RPMI7951 (cell line): ENCODE measurements around the gene RALGDS. TPM values are rescaled to one million over a fixed set of nuclear protein-coding genes. Genes with fewer than 3 reads are reported as not detected.

Experiments
- DNase-seq: peaks from one replicate; pipeline ENCODE4 v3.0.0-alpha.2; 2012; ENCODE audit warnings: low read depth
- total RNA-seq: library from RNA; depleted of rRNA; stranded (reverse); fragments of >200 nt; shearing (Covaris generic); gene quantifications from 2 replicates; pipeline ENCODE4 v1.2.3, GENCODE V29; 2014

RALGDS gene
- total RNA-seq, 1 experiment from 2014 or later, result 18.9 TPM

GRCh38 chr9:133137451-133138231, 16.6 kb upstream of the RALGDS start:
- DNase-seq, result no peak

GRCh38 chr9:133135146-133135745, 14.2 kb upstream of the RALGDS start:
- DNase-seq, result peak; percentile 97

- no peak for DNase-seq
These were observed 13.5 kb upstream of the RALGDS start for GRCh38 chr9:133134388-133135145.

GRCh38 chr9:133133681-133134387, 12.8 kb upstream of the RALGDS start:
- DNase-seq, result peak; percentile 95

- DNase-seq, result no peak
These were observed 11.1 kb upstream of the RALGDS start for GRCh38 chr9:133132174-133132573.

GRCh38 chr9:133131506-133131905, 10.5 kb upstream of the RALGDS start:
- no peak for DNase-seq

- DNase-seq, result no peak
These were observed 9.7 kb upstream of the RALGDS start for GRCh38 chr9:133130685-133131244.

GRCh38 chr9:133129001-133129795, 8.2 kb upstream of the RALGDS start:
- no peak for DNase-seq

GRCh38 chr9:133128152-133128551, 7.1 kb upstream of the RALGDS start:
- DNase-seq, result no peak

GRCh38 chr9:133127340-133127981, 6.4 kb upstream of the RALGDS start:
- DNase-seq, result no peak

GRCh38 chr9:133126697-133127339, 5.8 kb upstream of the RALGDS start:
- no peak for DNase-seq

- DNase-seq, result peak; percentile 53
These were observed 5.1 kb upstream of the RALGDS start for GRCh38 chr9:133125941-133126696.

GRCh38 chr9:133124907-133125275, 3.9 kb upstream of the RALGDS start:
- DNase-seq, result no peak

GRCh38 chr9:133124123-133124906, 3.3 kb upstream of the RALGDS start:
- no peak for DNase-seq

- no peak for DNase-seq
These were observed 2.0 kb upstream of the RALGDS start for GRCh38 chr9:133122935-133123611.

GRCh38 chr9:133122605-133122934, 1.5 kb upstream of the RALGDS start:
- no peak for DNase-seq

- no peak for DNase-seq
These were observed 993 bp upstream of the RALGDS start for GRCh38 chr9:133121915-133122550.
